CD4-positive, alpha-beta memory T cell (primary cell): ENCODE results near the gene MGP. TPM values are rescaled to one million over a fixed set of nuclear protein-coding genes. Genes with fewer than 3 reads are reported as not detected.

Experiments
- CTCF ChIA-PET: fragments of 350-600 bp; sonication (Branson Sonifier 250); formaldehyde crosslinking; loops from one replicate; lab custom pipeline; 2021; ENCODE audit warnings: inconsistent platforms; ENCODE audit not compliant: partially characterized antibody; lab: Charles Lee
- POLR2A ChIA-PET: fragments of 350-600 bp; sonication (Branson Sonifier 250); formaldehyde crosslinking; loops from one replicate; lab custom pipeline; 2021; ENCODE audit not compliant: partially characterized antibody; lab: Charles Lee
- DNase-seq, 5 donors: peaks; one replicate each; pipeline versions ENCODE4 v3.0.0 to v3.0.0-alpha.2; 2020 to 2022; ENCODE audit warnings: mixed read lengths in 1 of 5
- H3K27ac ChIP-seq: one replicate; pipeline ENCODE4 v1.7.0; 2013; ENCODE audit warnings: low read depth, low read length
- H3K27me3 ChIP-seq: 2 replicates; pipeline ENCODE4 v1.7.0; 2013; ENCODE audit warnings: mild to moderate bottlenecking, low read length, moderate library complexity; ENCODE audit not compliant: insufficient read depth
- H3K36me3 ChIP-seq: 2 replicates; pipeline ENCODE4 v1.7.0; 2013; ENCODE audit warnings: mild to moderate bottlenecking, low read length, moderate library complexity; ENCODE audit not compliant: insufficient read depth
- H3K4me1 ChIP-seq: 2 replicates; pipeline ENCODE4 v1.7.0; 2013; ENCODE audit warnings: mild to moderate bottlenecking, low read length, moderate library complexity; ENCODE audit not compliant: insufficient read depth
- H3K4me3 ChIP-seq, 2 donors: one replicate each; pipeline ENCODE4 v1.7.0; 2013; ENCODE audit warnings: low read length in 2 of 2, mild to moderate bottlenecking in 1 of 2
- H3K9me3 ChIP-seq, 2 donors: one replicate each; pipeline ENCODE4 v1.7.0; 2013; ENCODE audit warnings: low read length in 2 of 2, control low read depth in 1 of 2; ENCODE audit not compliant: control insufficient read depth in 1 of 2
- H3K27ac Mint-ChIP-seq, 7 donors: one replicate each; pipeline ENCODE4 v1.8.0; 2020 to 2021; ENCODE audit warnings: mixed read lengths in 7 of 7, mild to moderate bottlenecking in 6 of 7, inconsistent platforms in 3 of 7, moderate library complexity in 3 of 7
- H3K27me3 Mint-ChIP-seq, 2 donors: one replicate each; pipeline ENCODE4 v1.8.0; 2020 to 2021; ENCODE audit warnings: mixed read lengths in 2 of 2
- H3K36me3 Mint-ChIP-seq, 2 donors: one replicate each; pipeline ENCODE4 v1.8.0; 2020 to 2021; ENCODE audit warnings: mixed read lengths in 2 of 2, inconsistent platforms in 1 of 2, mild to moderate bottlenecking in 1 of 2
- H3K4me1 Mint-ChIP-seq, 4 donors: one replicate each; pipeline ENCODE4 v1.8.0; 2020 to 2021; ENCODE audit warnings: mixed read lengths in 4 of 4, mild to moderate bottlenecking in 1 of 4
- H3K4me3 Mint-ChIP-seq, 8 donors: one replicate each; pipeline ENCODE4 v1.8.0; 2020 to 2021; ENCODE audit warnings: mixed read lengths in 8 of 8, mild to moderate bottlenecking in 7 of 8, moderate library complexity in 6 of 8, inconsistent platforms in 3 of 8
- H3K9me3 Mint-ChIP-seq, 8 donors: one replicate each; pipeline ENCODE4 v1.8.0; 2020 to 2021; ENCODE audit warnings: mixed read lengths in 8 of 8, mild to moderate bottlenecking in 5 of 8, inconsistent platforms in 3 of 8, moderate library complexity in 1 of 8
- intact Hi-C: fragments of 100-400 bp; cut with micrococcal nuclease; formaldehyde crosslinking; loops from one replicate; pipeline ENCODE4 v1.15.1; 2023
- polyA plus RNA-seq, 2 donors: library from polyadenylated mRNA; unstranded; fragments of 300-500 nt; fragmentation: Illumina TruSeq; gene quantifications; one replicate each; pipeline ENCODE4 v1.2.3, GENCODE V29; 2021
- total RNA-seq, 2 experiments: library from RNA; stranded (reverse); gene quantifications; one replicate each; pipeline ENCODE4 v1.2.3, GENCODE V29; 2021

MGP gene
- total and polyA plus RNA-seq, 4 experiments from 2014 or later = 0.49 TPM; not detected in 3

GRCh38 chr12:14905269-14906004, 19.8 kb upstream of the MGP start:
- DNase-seq = no peak
- intact Hi-C loops = no loop called here
- Mint-ChIP-seq H3K27me3 (no peaks in the 10 kb centered on the region), H3K27ac (peak overlapping the region in 2 of 7 donors; percentile 48 to 59), H3K4me3 (no peak overlapping the region), H3K9me3 (peaks cover 0 to 2% (median 0%) of the 10 kb centered on the region in 8 donors), H3K4me1 (peaks cover 12 to 19% (median 15%) of the 10 kb centered on the region in 4 donors), H3K36me3 (peaks cover 26 to 27% of the 10 kb centered on the region in 2 donors)
- ChIA-PET POLR2A (no interaction called here), CTCF (no interaction called here)
- Histone ChIP-seq H3K36me3 (no peaks in the 10 kb centered on the region), H3K9me3 (no peaks in the 10 kb centered on the region), H3K4me3 (no peak overlapping the region), H3K4me1 (peaks cover 6% of the 10 kb centered on the region), H3K27me3 (no peaks in the 10 kb centered on the region), H3K27ac (no peak overlapping the region)

- Histone ChIP-seq H3K27me3 (no peaks in the 10 kb centered on the region), H3K27ac (no peak overlapping the region), H3K9me3 (no peaks in the 10 kb centered on the region), H3K36me3 (no peaks in the 10 kb centered on the region), H3K4me3 (no peak overlapping the region), H3K4me1 (peaks cover 6% of the 10 kb centered on the region)
- POLR2A ChIA-PET = no interaction called here
- Mint-ChIP-seq H3K4me3 (peak overlapping the region in 1 of 8 donors; percentile 6), H3K4me1 (peaks cover 12 to 19% (median 14%) of the 10 kb centered on the region in 4 donors), H3K27ac (peak overlapping the region in 2 of 7 donors; percentile 48 to 59), H3K27me3 (no peaks in the 10 kb centered on the region), H3K9me3 (peaks cover 0 to 2% (median 0%) of the 10 kb centered on the region in 8 donors), H3K36me3 (peaks cover 22% of the 10 kb centered on the region in 2 donors)
- CTCF ChIA-PET = no interaction called here
- no peak for DNase-seq
- intact Hi-C loops = no loop called here
Observed at GRCh38 chr12:14904854-14905253, 19.2 kb upstream of the MGP start.

GRCh38 chr12:14903386-14904098, 17.9 kb upstream of the MGP start:
- no peak overlapping the region for H3K27ac ChIP-seq
- Mint-ChIP-seq H3K27me3 (no peaks in the 10 kb centered on the region), H3K4me3 (no peak overlapping the region), H3K9me3 (peaks cover 0 to 2% (median 0%) of the 10 kb centered on the region in 8 donors), H3K27ac (peak overlapping the region in 1 of 7 donors; percentile 54), H3K4me1 (peaks cover 12 to 19% (median 13%) of the 10 kb centered on the region in 4 donors), H3K36me3 (peaks cover 15 to 17% of the 10 kb centered on the region in 2 donors)
- no peak for DNase-seq
- intact Hi-C loops = no loop called here
- H3K36me3 ChIP-seq = no peaks in the 10 kb centered on the region
- peaks cover 6% of the 10 kb centered on the region for H3K4me1 ChIP-seq
- H3K27me3 ChIP-seq = no peaks in the 10 kb centered on the region
- no peak overlapping the region for H3K4me3 ChIP-seq
- ChIA-PET CTCF (interaction anchor here (0.9 to 1.7 kb wide), 3 partner anchors 8 to 92 kb away, joined by 3 to 4 read pairs (median 3); no protein-coding TSS in a partner anchor), POLR2A (interaction anchor here (1.1 kb wide), 1 partner anchor 86 kb away, joined by 5 read pairs; no protein-coding TSS in a partner anchor)
- no peaks in the 10 kb centered on the region for H3K9me3 ChIP-seq

GRCh38 chr12:14902465-14902864, 16.8 kb upstream of the MGP start:
- intact Hi-C loops = no loop called here
- H3K27ac Mint-ChIP-seq = peak overlapping the region in 3 of 7 donors; percentile 0 to 57 (median 4)
- DNase-seq = no peak
- H3K36me3 ChIP-seq = no peaks in the 10 kb centered on the region
- H3K9me3 ChIP-seq = no peaks in the 10 kb centered on the region
- H3K27ac ChIP-seq = no peak overlapping the region
- H3K36me3 Mint-ChIP-seq = peaks cover 4 to 6% of the 10 kb centered on the region in 2 donors
- no peak overlapping the region for H3K4me3 ChIP-seq
- H3K4me3 Mint-ChIP-seq = peak overlapping the region in 1 of 8 donors; percentile 17
- peaks cover 6% of the 10 kb centered on the region for H3K4me1 ChIP-seq
- H3K4me1 Mint-ChIP-seq = peaks cover 10 to 19% (median 11%) of the 10 kb centered on the region in 4 donors
- no peaks in the 10 kb centered on the region for H3K9me3 Mint-ChIP-seq
- no peaks in the 10 kb centered on the region for H3K27me3 Mint-ChIP-seq
- ChIA-PET POLR2A (interaction anchor here (1.1 kb wide), 1 partner anchor 87 kb away, joined by 5 read pairs; no protein-coding TSS in a partner anchor), CTCF (interaction anchor here (1.7 kb wide), 1 partner anchor 10 kb away, joined by 4 read pairs; no protein-coding TSS in a partner anchor)
- no peaks in the 10 kb centered on the region for H3K27me3 ChIP-seq

- intact Hi-C loops = no loop called here
- H3K4me3 Mint-ChIP-seq = no peak overlapping the region
- no peak for DNase-seq
- no peak overlapping the region for H3K4me3 ChIP-seq
- ChIA-PET POLR2A (no interaction called here), CTCF (interaction anchor here (0.9 kb wide), 1 partner anchor 320 kb away, joined by 3 read pairs; the partner anchor contains the start of gene RERG)
- H3K27ac ChIP-seq = no peak overlapping the region
- H3K4me1 Mint-ChIP-seq = peaks cover 10 to 19% (median 11%) of the 10 kb centered on the region in 4 donors
- H3K36me3 Mint-ChIP-seq = peaks cover 2 to 5% of the 10 kb centered on the region in 2 donors
- H3K9me3 Mint-ChIP-seq = no peaks in the 10 kb centered on the region
- no peaks in the 10 kb centered on the region for H3K27me3 ChIP-seq
- peaks cover 6% of the 10 kb centered on the region for H3K4me1 ChIP-seq
- no peak overlapping the region for H3K27ac Mint-ChIP-seq
- H3K27me3 Mint-ChIP-seq = no peaks in the 10 kb centered on the region
- no peaks in the 10 kb centered on the region for H3K9me3 ChIP-seq
- H3K36me3 ChIP-seq = no peaks in the 10 kb centered on the region
Observed at GRCh38 chr12:14901228-14901562, 15.5 kb upstream of the MGP start.

GRCh38 chr12:14900521-14901227, 15.0 kb upstream of the MGP start:
- ChIA-PET POLR2A (no interaction called here), CTCF (interaction anchor here (0.9 kb wide), 1 partner anchor 321 kb away, joined by 3 read pairs; the partner anchor contains the start of gene RERG)
- H3K4me1 Mint-ChIP-seq = peaks cover 8 to 19% (median 11%) of the 10 kb centered on the region in 4 donors
- Histone ChIP-seq H3K4me1 (peaks cover 6% of the 10 kb centered on the region), H3K9me3 (no peaks in the 10 kb centered on the region), H3K27ac (no peak overlapping the region), H3K36me3 (no peaks in the 10 kb centered on the region), H3K27me3 (no peaks in the 10 kb centered on the region), H3K4me3 (no peak overlapping the region)
- DNase-seq = no peak
- H3K27me3 Mint-ChIP-seq = no peaks in the 10 kb centered on the region
- H3K36me3 Mint-ChIP-seq = peaks cover 2 to 5% of the 10 kb centered on the region in 2 donors
- intact Hi-C loops = no loop called here
- H3K4me3 Mint-ChIP-seq = no peak overlapping the region
- H3K9me3 Mint-ChIP-seq = no peaks in the 10 kb centered on the region
- H3K27ac Mint-ChIP-seq = peak overlapping the region in 2 of 7 donors; percentile 39 to 52
